Stomach (tissue), 9 donors: ENCODE measurements around the gene RNF6. TPM values are rescaled to one million over a fixed set of nuclear protein-coding genes. Genes with fewer than 3 reads are reported as not detected.

Experiments used
- DNase-seq, 2 donors: peaks; one replicate each; pipeline versions ENCODE4 v3.0.0 to v3.0.0-alpha.2; 2013 to 2019
- H3K27ac ChIP-seq, 5 donors: fragments of 200-600 bp in 4 of 5; sonication (generic) in 4 of 5; one replicate each; pipeline ENCODE4 v1.5.1; 2013 to 2019; ENCODE audit warnings: mild to moderate bottlenecking in 1 of 5, moderate library complexity in 1 of 5
- H3K27me3 ChIP-seq, 3 donors: fragments of 200-600 bp; sonication (generic); one replicate each; pipeline ENCODE4 v1.5.1; 2017 to 2019; ENCODE audit warnings: mixed run types in 1 of 3
- H3K36me3 ChIP-seq, 4 donors: fragments of 200-600 bp; sonication (generic); 1 replicate in 3 of 4; 2 replicates in 1 of 4; pipeline ENCODE4 v1.5.1; 2016 to 2019
- H3K4me1 ChIP-seq, 4 donors: fragments of 200-600 bp; sonication (generic); one replicate each; pipeline ENCODE4 v1.5.1; 2016 to 2019
- H3K4me3 ChIP-seq, 4 donors: fragments of 200-600 bp; sonication (generic) in 3 of 4; one replicate each; pipeline ENCODE4 v1.5.1; 2016 to 2019; ENCODE audit warnings: mild to moderate bottlenecking in 1 of 4
- H3K9me3 ChIP-seq, 4 donors: fragments of 200-600 bp; sonication (generic); one replicate each; pipeline ENCODE4 v1.5.1; 2016 to 2019
- EP300 ChIP-seq: sonication (generic); formaldehyde crosslinking; IDR thresholded peaks from one replicate; pipeline ENCODE4 v1.6.1; 2017; ENCODE audit warnings: antibody characterized with exemption
- POLR2A ChIP-seq, 4 donors: fragments of 450-650 bp; IDR thresholded peaks; one replicate each; pipeline ENCODE4 v1.6.1; 2016; ENCODE audit warnings: antibody characterized with exemption in 4 of 4, control low read depth in 2 of 4, mild to moderate bottlenecking in 1 of 4, moderate library complexity in 1 of 4
- POLR2AphosphoS5 ChIP-seq, 3 donors: sonication (generic); formaldehyde crosslinking; IDR thresholded peaks; one replicate each; pipeline ENCODE4 v1.6.1; 2016; ENCODE audit warnings: antibody characterized with exemption in 3 of 3
- WGBS, 5 donors: extraction: QIAGEN DNeasy Blood & Tissue Kit in 3 of 5; methylation state at CpG; one replicate each; pipeline versions ENCODE4 v1.1.5 to v1.1.7; 2013 to 2018; 5-methylcytosine and 5-hydroxymethylcytosine counted together
- intact Hi-C: fragments of 100-400 bp; cut with DNase I; formaldehyde crosslinking; loops from one replicate; pipeline ENCODE4 v1.15.1; 2023; ENCODE audit warnings: low total_unique reads
- polyA plus RNA-seq, 3 donors: library from polyadenylated mRNA; stranded (reverse); fragments of 200-250 nt; gene quantifications; one replicate each; pipeline ENCODE4 v1.2.3, GENCODE V29; 2013
- total RNA-seq, 5 donors: library from RNA; depleted of rRNA; stranded (reverse); fragments of >200 nt; gene quantifications; one replicate each; pipeline versions ENCODE4 v1.1.0 to v1.2.3, GENCODE V29; 2014 to 2016
- TF ChIP-seq, protein P1 (sequence below), 7 experiments: fragments of 450-650 bp in 4 of 7; fragments of 200-600 bp in 3 of 7; sonication (generic) in 3 of 7; IDR thresholded peaks; one replicate each; pipeline ENCODE4 v1.5.1; 2016 to 2019; ENCODE audit warnings: antibody characterized with exemption in 7 of 7, control low read depth in 2 of 7, mild to moderate bottlenecking in 1 of 7
- donor health status: healthy with polysubstance abuse.
- donor health status: Bipolar disorder and iron deficiency.
- donor health status: healthy.

RNF6 gene
- total and polyA plus RNA-seq, 8 donors = 5.2 to 27.7 (median 14.1) TPM

DNA sequence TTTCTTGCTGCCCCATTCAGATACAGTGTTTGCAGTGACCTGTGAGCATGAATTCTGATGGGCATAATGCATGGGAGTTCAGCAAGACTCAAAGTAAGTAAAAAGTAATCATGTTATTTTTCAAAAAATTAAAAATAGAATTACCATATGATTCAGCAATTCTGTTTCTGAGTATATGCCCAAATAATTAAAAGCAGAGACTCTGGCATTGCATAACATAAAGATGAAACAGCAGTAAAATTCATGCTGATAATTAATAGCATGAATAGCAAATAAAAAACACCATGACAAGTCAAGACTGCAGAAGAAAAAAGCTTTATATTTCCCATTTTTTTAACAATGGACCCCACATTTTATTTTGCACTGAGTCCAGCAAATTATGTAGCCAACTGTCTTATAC is 21.3 kb downstream of the RNF6 start:
- Histone ChIP-seq H3K27me3 (no peaks in the 10 kb centered on the region), H3K36me3 (peaks cover 0 to 19% (median 10%) of the 10 kb centered on the region in 4 donors), H3K4me3 (no peak overlapping the region), H3K4me1 (no peaks in the 10 kb centered on the region), H3K9me3 (peaks cover 0 to 14% (median 4%) of the 10 kb centered on the region in 4 donors), H3K27ac (no peak overlapping the region)
- no peak for DNase-seq
- TF ChIP-seq, protein P1, sequence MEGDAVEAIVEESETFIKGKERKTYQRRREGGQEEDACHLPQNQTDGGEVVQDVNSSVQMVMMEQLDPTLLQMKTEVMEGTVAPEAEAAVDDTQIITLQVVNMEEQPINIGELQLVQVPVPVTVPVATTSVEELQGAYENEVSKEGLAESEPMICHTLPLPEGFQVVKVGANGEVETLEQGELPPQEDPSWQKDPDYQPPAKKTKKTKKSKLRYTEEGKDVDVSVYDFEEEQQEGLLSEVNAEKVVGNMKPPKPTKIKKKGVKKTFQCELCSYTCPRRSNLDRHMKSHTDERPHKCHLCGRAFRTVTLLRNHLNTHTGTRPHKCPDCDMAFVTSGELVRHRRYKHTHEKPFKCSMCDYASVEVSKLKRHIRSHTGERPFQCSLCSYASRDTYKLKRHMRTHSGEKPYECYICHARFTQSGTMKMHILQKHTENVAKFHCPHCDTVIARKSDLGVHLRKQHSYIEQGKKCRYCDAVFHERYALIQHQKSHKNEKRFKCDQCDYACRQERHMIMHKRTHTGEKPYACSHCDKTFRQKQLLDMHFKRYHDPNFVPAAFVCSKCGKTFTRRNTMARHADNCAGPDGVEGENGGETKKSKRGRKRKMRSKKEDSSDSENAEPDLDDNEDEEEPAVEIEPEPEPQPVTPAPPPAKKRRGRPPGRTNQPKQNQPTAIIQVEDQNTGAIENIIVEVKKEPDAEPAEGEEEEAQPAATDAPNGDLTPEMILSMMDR (IDR thresholded peaks at IDR 0.05) = no peak
- TF ChIP-seq EP300 (no peak), POLR2AphosphoS5 (IDR thresholded peaks at IDR 0.05) (no peak), POLR2A (IDR thresholded peaks at IDR 0.05) (no peak)
- intact Hi-C loops = no loop called here

- Histone ChIP-seq H3K4me3 (no peak overlapping the region), H3K27me3 (no peaks in the 10 kb centered on the region), H3K9me3 (peaks cover 0 to 26% (median 4%) of the 10 kb centered on the region in 4 donors), H3K4me1 (no peaks in the 10 kb centered on the region), H3K36me3 (peaks cover 0 to 1% (median 0%) of the 10 kb centered on the region in 4 donors), H3K27ac (no peak overlapping the region)
- DNase-seq = no peak
- intact Hi-C loops = no loop called here
- no peak for TF ChIP-seq POLR2A (IDR thresholded peaks at IDR 0.05)
Measured at GRCh38 chr13:26198116-26198515, 24.0 kb downstream of the RNF6 start.

DNA sequence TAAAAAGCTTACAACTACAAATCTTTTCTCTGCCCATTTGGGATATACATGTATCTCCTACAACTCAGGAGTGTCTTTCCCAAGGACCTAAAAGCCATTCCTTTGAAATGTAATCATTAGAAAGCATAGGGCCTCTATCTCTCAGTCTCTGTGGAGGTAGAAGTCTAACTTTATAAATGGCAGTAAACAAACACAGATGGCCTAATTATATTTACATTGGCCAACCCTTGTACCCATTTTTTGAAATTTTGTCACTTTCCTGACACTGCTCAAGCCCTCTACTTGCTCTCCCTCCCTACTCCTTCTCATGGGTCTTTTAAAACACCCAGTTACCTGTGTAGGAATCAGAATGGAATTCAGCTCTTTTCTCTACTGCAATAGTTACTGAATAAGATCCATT is 24.8 kb downstream of the RNF6 start:
- Histone ChIP-seq H3K9me3 (peaks cover 0 to 32% (median 4%) of the 10 kb centered on the region in 4 donors), H3K27ac (no peak overlapping the region), H3K36me3 (peaks cover 0 to 3% (median 0%) of the 10 kb centered on the region in 4 donors), H3K4me3 (no peak overlapping the region), H3K27me3 (no peaks in the 10 kb centered on the region), H3K4me1 (no peaks in the 10 kb centered on the region)
- intact Hi-C loops = no loop called here
- no peak for TF ChIP-seq POLR2AphosphoS5 (IDR thresholded peaks at IDR 0.05)
- no peak for DNase-seq

GRCh38 chr13:26186995-26187394 is 35.1 kb downstream of the RNF6 start:
- peaks cover 13 to 27% (median 22%) of the 10 kb centered on the region in 4 donors for H3K4me1 ChIP-seq
- H3K36me3 ChIP-seq = no peaks in the 10 kb centered on the region
- TF ChIP-seq, protein P1 (IDR thresholded peaks at IDR 0.05) = no peak
- TF ChIP-seq POLR2A (IDR thresholded peaks at IDR 0.05) (no peak), EP300 (no peak), POLR2AphosphoS5 (IDR thresholded peaks at IDR 0.05) (no peak)
- intact Hi-C loops = loop anchor here (5.0 kb wide), 1 partner anchor 510 kb away; no protein-coding TSS in a partner anchor
- H3K27ac ChIP-seq = peak overlapping the region in 4 of 5 donors; percentile 78 to 89 (median 88)
- DNase-seq = peak in 1 of 2 donors; percentile 19
- H3K4me3 ChIP-seq = peak overlapping the region; percentile 63 to 85 (median 71)
- no peaks in the 10 kb centered on the region for H3K27me3 ChIP-seq
- no peaks in the 10 kb centered on the region for H3K9me3 ChIP-seq
- WGBS, 5 donors = 38 to 56% (median 45%) methylated on average over 17 to 22 of the region's 22 CpGs

GRCh38 chr13:26186118-26186870 is 35.8 kb downstream of the RNF6 start:
- Histone ChIP-seq H3K36me3 (no peaks in the 10 kb centered on the region), H3K27ac (peak overlapping the region; percentile 78 to 89 (median 87)), H3K27me3 (no peaks in the 10 kb centered on the region), H3K4me3 (peak overlapping the region; percentile 63 to 85 (median 71)), H3K4me1 (peaks cover 13 to 27% (median 22%) of the 10 kb centered on the region in 4 donors), H3K9me3 (no peaks in the 10 kb centered on the region)
- DNase-seq = peak; percentile 93 to 97
- 0 to 2% (median 1%) methylated on average over 54 to 74 of the region's 76 CpGs for WGBS, 5 donors
- TF ChIP-seq, protein P1 (IDR thresholded peaks at IDR 0.05) = peak in 5 of 7 experiments; percentile 27 to 77 (median 32)
- TF ChIP-seq POLR2AphosphoS5 (IDR thresholded peaks at IDR 0.05) (peak; percentile 64 to 92 (median 71)), POLR2A (IDR thresholded peaks at IDR 0.05) (no peak), EP300 (no peak)
- intact Hi-C loops = loop anchor here (5.0 kb wide), 1 partner anchor 511 kb away; no protein-coding TSS in a partner anchor
